Neuron (in vitro differentiated cells): ENCODE data around the gene CLEC9A.

ENCODE experiments used
- H2AFZ ChIP-seq: one replicate; pipeline ENCODE4 v1.6.1; 2013; ENCODE audit warnings: low read depth, mild to moderate bottlenecking, inconsistent platforms, low read length, moderate library complexity
- H3K27me3 ChIP-seq: one replicate; pipeline ENCODE4 v1.6.1; 2013; ENCODE audit warnings: low read length; ENCODE audit not compliant: insufficient read depth
- H3K36me3 ChIP-seq: one replicate; pipeline ENCODE4 v1.6.1; 2013; ENCODE audit warnings: low read length; ENCODE audit not compliant: insufficient read depth
- H3K4me1 ChIP-seq: one replicate; pipeline ENCODE4 v1.6.1; 2013; ENCODE audit warnings: low read length; ENCODE audit not compliant: insufficient read depth
- H3K4me3 ChIP-seq: 2 replicates; pipeline ENCODE4 v1.5.1; 2013; ENCODE audit warnings: mild to moderate bottlenecking, low read length, moderate library complexity
- H3K9me3 ChIP-seq: one replicate; pipeline ENCODE4 v1.6.1; 2013; ENCODE audit warnings: low read length

The CLEC9A gene

GRCh38 chr12:10070380-10070779, 39.9 kb downstream of the CLEC9A start:
- no peaks in the 10 kb centered on the region for H3K36me3 ChIP-seq
- H3K4me3 ChIP-seq, result no peak overlapping the region
- H3K27me3 ChIP-seq, result no peaks in the 10 kb centered on the region
- no peaks in the 10 kb centered on the region for H3K9me3 ChIP-seq
- no peak overlapping the region for H2AFZ ChIP-seq
- H3K4me1 ChIP-seq, result no peaks in the 10 kb centered on the region

- no peak overlapping the region for H3K4me3 ChIP-seq
- H3K27me3 ChIP-seq, result no peaks in the 10 kb centered on the region
- no peaks in the 10 kb centered on the region for H3K9me3 ChIP-seq
- H2AFZ ChIP-seq, result no peak overlapping the region
- no peaks in the 10 kb centered on the region for H3K36me3 ChIP-seq
- H3K4me1 ChIP-seq, result no peaks in the 10 kb centered on the region
Measured at GRCh38 chr12:10072131-10072530, 41.6 kb downstream of the CLEC9A start.

DNA sequence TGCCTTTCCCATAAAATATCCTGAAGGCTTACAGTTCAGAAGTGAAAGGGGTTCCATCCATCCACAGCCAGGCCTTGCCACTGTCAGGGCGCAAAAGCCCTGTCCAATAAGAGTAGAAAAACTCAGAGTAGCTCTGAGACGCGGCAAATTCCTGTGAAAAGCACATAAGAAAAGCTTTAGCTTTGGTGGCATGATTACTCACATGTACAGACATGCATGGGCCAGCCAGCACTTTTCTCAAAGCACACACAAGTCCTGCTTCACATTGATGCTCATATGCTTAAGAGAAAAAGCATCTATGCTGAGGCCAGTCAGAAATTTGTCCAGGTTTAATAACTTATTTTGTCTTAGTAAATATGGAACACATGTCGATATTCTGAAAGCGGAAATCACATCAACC, 42.8 kb downstream of the CLEC9A start:
- Histone ChIP-seq H3K4me3 (no peak overlapping the region), H3K27me3 (no peaks in the 10 kb centered on the region), H3K36me3 (no peaks in the 10 kb centered on the region), H2AFZ (no peak overlapping the region), H3K9me3 (no peaks in the 10 kb centered on the region), H3K4me1 (no peaks in the 10 kb centered on the region)

DNA sequence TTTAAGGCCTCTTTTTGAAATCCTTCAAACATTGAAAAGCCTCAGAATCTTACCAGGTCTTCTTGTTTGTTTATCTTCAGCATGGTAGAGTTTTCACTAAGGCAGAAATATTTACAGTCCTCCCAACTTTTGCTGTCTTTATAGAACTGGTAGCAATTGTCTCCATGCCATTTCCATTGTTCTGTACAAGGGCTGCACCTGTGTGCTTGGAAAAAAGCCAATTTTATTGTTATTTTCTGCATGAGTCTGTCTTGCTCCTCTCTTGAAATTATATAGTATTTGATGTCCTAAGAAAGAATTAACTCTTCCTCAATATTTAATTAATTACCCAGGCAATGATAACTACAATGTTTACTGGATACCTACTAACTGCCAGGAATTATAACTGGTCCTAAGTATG, 45.0 kb downstream of the CLEC9A start:
- no peak overlapping the region for H2AFZ ChIP-seq
- H3K36me3 ChIP-seq, result no peaks in the 10 kb centered on the region
- H3K27me3 ChIP-seq, result no peaks in the 10 kb centered on the region
- no peaks in the 10 kb centered on the region for H3K4me1 ChIP-seq
- no peaks in the 10 kb centered on the region for H3K9me3 ChIP-seq
- H3K4me3 ChIP-seq, result no peak overlapping the region

DNA sequence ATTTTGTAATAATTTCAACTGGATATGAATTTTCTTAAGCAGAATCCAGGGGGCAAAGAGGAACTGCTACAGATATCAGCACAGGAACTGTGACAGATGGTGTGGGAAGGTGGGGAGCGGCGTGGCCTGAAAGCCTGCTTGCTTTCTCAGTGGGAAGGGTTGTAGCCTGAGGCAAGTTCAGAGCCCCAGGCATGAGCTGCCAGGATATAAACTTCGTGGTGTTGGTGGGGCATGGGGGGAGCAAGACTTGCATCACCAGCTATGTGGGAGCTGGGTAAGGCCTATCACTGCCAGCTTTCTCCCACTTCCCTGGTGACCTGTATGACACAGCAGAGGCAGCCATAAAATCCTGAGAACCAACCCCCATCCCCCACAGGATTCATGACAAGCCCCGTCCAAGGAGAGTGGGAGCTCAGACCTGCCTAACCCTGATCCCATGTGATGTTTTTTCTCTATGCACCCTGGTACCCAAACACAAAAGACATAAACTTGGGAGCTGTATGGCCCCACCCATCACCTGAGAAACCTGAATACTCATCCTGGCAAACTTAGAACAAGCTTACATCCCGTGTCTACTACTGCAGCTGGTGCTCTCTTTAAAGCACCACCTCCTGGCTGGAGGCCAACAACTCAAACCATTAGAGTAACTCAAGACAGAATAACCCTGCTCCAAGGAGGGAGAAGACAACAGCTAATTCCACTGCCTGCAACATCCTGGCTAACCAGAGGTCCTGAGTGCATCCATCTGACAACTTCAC, 51.8 kb downstream of the CLEC9A start:
- H3K36me3 ChIP-seq, result no peaks in the 10 kb centered on the region
- H2AFZ ChIP-seq, result no peak overlapping the region
- H3K27me3 ChIP-seq, result no peaks in the 10 kb centered on the region
- no peaks in the 10 kb centered on the region for H3K4me1 ChIP-seq
- no peaks in the 10 kb centered on the region for H3K9me3 ChIP-seq
- no peak overlapping the region for H3K4me3 ChIP-seq

- Histone ChIP-seq H2AFZ (no peak overlapping the region), H3K27me3 (no peaks in the 10 kb centered on the region), H3K4me3 (no peak overlapping the region), H3K4me1 (no peaks in the 10 kb centered on the region), H3K9me3 (no peaks in the 10 kb centered on the region), H3K36me3 (no peaks in the 10 kb centered on the region)
Measured at GRCh38 chr12:10084733-10085132, 54.3 kb downstream of the CLEC9A start.

DNA sequence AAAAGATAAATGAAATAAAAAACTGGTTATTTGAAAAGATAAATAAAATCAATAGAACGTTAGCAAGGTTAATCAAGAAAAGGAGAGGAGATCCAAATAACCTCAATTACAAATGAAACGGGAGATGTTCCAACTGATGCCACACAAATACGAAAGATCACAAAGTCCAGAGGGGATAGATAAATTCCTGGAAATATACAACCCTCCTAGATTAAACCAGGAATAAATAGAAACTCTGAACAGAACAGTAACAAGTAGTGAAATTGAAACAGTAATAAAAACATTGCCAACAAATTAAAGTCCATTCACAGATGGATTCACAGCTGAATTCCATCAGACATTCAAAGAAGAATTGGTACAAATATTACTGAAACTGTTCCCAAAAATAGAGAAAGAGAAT, 55.9 kb downstream of the CLEC9A start:
- H3K36me3 ChIP-seq, result no peaks in the 10 kb centered on the region
- no peak overlapping the region for H3K4me3 ChIP-seq
- H3K4me1 ChIP-seq, result no peaks in the 10 kb centered on the region
- H2AFZ ChIP-seq, result no peak overlapping the region
- H3K27me3 ChIP-seq, result no peaks in the 10 kb centered on the region
- H3K9me3 ChIP-seq, result no peaks in the 10 kb centered on the region

- Histone ChIP-seq H3K27me3 (no peaks in the 10 kb centered on the region), H2AFZ (no peak overlapping the region), H3K4me1 (no peaks in the 10 kb centered on the region), H3K36me3 (no peaks in the 10 kb centered on the region), H3K4me3 (no peak overlapping the region), H3K9me3 (no peaks in the 10 kb centered on the region)
Measured at GRCh38 chr12:10088031-10088430, 57.5 kb downstream of the CLEC9A start.

- no peak overlapping the region for H3K4me3 ChIP-seq
- no peaks in the 10 kb centered on the region for H3K36me3 ChIP-seq
- H3K27me3 ChIP-seq, result no peaks in the 10 kb centered on the region
- no peaks in the 10 kb centered on the region for H3K9me3 ChIP-seq
- no peak overlapping the region for H2AFZ ChIP-seq
- no peaks in the 10 kb centered on the region for H3K4me1 ChIP-seq
Measured at GRCh38 chr12:10088955-10089900, 58.7 kb downstream of the CLEC9A start.

- Histone ChIP-seq H3K4me1 (no peaks in the 10 kb centered on the region), H3K36me3 (no peaks in the 10 kb centered on the region), H2AFZ (no peak overlapping the region), H3K4me3 (no peak overlapping the region), H3K9me3 (no peaks in the 10 kb centered on the region), H3K27me3 (peaks cover 3% of the 10 kb centered on the region)
Measured at GRCh38 chr12:10094646-10095395, 64.3 kb downstream of the CLEC9A start.

DNA sequence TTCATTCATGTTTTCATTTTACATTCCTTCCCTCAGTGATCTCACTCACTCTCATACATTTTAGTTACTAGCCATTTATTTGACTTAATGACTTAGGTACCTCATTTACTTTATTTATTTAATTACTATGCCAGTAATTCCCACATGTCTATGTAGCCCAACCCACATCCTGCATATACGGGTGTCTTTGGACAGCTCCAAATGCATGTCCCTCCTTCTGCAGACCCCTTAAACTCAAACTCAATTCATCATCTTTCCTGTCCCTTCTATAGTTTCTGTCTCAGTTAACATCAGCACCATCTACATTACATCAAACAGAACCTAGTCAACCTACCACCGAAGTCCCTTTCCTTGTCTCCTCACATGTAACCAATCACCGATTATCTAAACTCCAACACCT, 65.5 kb downstream of the CLEC9A start:
- no peaks in the 10 kb centered on the region for H3K4me1 ChIP-seq
- H3K36me3 ChIP-seq, result no peaks in the 10 kb centered on the region
- no peaks in the 10 kb centered on the region for H3K9me3 ChIP-seq
- no peak overlapping the region for H2AFZ ChIP-seq
- peaks cover 3% of the 10 kb centered on the region for H3K27me3 ChIP-seq
- H3K4me3 ChIP-seq, result no peak overlapping the region

- H3K27me3 ChIP-seq, result peaks cover 3% of the 10 kb centered on the region
- H2AFZ ChIP-seq, result no peak overlapping the region
- H3K36me3 ChIP-seq, result no peaks in the 10 kb centered on the region
- no peaks in the 10 kb centered on the region for H3K4me1 ChIP-seq
- H3K4me3 ChIP-seq, result no peak overlapping the region
- H3K9me3 ChIP-seq, result no peaks in the 10 kb centered on the region
Measured at GRCh38 chr12:10097521-10097920, 67.0 kb downstream of the CLEC9A start.

- Histone ChIP-seq H3K4me1 (no peaks in the 10 kb centered on the region), H3K27me3 (peaks cover 3% of the 10 kb centered on the region), H3K4me3 (no peak within 1 kb of the TSS), H3K36me3 (no peaks in the 10 kb centered on the region), H3K9me3 (no peaks in the 10 kb centered on the region), H2AFZ (no peak within 1 kb of the TSS)
Measured at GRCh38 chr12:10098791-10099190, 68.3 kb downstream of the CLEC9A start, which contains the start of gene CLEC1A. Gene CLEC1A, minus strand, starts transcription at chr12:10098985. Its CDS starts 63 bp downstream, at chr12:10098922.
